PC-9 (cell line): Measurements from ENCODE around the gene AQP2. TPM values are rescaled to one million over a fixed set of nuclear protein-coding genes. Genes with fewer than 3 reads are reported as not detected.

Source experiments
- BruUV-seq: library from RNA; stranded (reverse); fragments of 400-500 nt; replicated peaks from 2 replicates; lab custom pipeline; 2021; lab: Mats Ljungman, UMichigan
- CTCF ChIA-PET: fragments of 300-600 bp; sonication (Branson Sonifier 250); formaldehyde crosslinking; loops from one replicate; lab custom pipeline; 2022; ENCODE audit warnings: antibody characterized with exemption; lab: Charles Lee
- POLR2A ChIA-PET: fragments of 300-600 bp; sonication (Branson Sonifier 250); formaldehyde crosslinking; loops from one replicate; lab custom pipeline; 2022; ENCODE audit warnings: antibody characterized with exemption; ENCODE audit not compliant: unreplicated experiment; lab: Charles Lee
- DNase-seq, 2 experiments: peaks; one replicate each; pipeline versions ENCODE4 v3.0.0 to v3.0.0-alpha.2; 2015 to 2022; ENCODE audit warnings: mixed read lengths in 1 of 2
- H2AFZ ChIP-seq: fragments of 200-600 bp; sonication (generic); 2 replicates; pipeline ENCODE4 v1.8.1; 2017; ENCODE audit warnings: antibody characterized with exemption
- H3F3A ChIP-seq: fragments of 200-600 bp; sonication (generic); 2 replicates; pipeline ENCODE4 v1.8.1; 2017; ENCODE audit warnings: antibody characterized with exemption, mild to moderate bottlenecking, low read depth; ENCODE audit not compliant: insufficient read depth
- H3K27ac ChIP-seq: fragments of 200-600 bp; sonication (generic); 2 replicates; pipeline ENCODE4 v1.6.1; 2016; ENCODE audit warnings: mixed run types
- H3K27me3 ChIP-seq: fragments of 200-600 bp; sonication (generic); 2 replicates; pipeline ENCODE4 v1.6.1; 2016; ENCODE audit warnings: low read depth, mixed run types; ENCODE audit not compliant: insufficient read depth
- H3K36me3 ChIP-seq: fragments of 200-600 bp; sonication (generic); 2 replicates; pipeline ENCODE4 v1.6.1; 2016; ENCODE audit warnings: low read depth, mixed run types
- H3K4me1 ChIP-seq: fragments of 200-600 bp; sonication (generic); replicated peaks from 2 replicates; pipeline ENCODE4 v1.6.1; 2016; ENCODE audit warnings: mixed run types; ENCODE audit not compliant: insufficient read depth
- H3K4me2 ChIP-seq: fragments of 200-600 bp; sonication (generic); 2 replicates; pipeline ENCODE4 v1.6.1; 2017; ENCODE audit warnings: mixed run types
- H3K4me3 ChIP-seq: fragments of 200-600 bp; sonication (generic); 2 replicates; pipeline ENCODE4 v1.6.1; 2016; ENCODE audit warnings: mixed run types
- H3K79me2 ChIP-seq: fragments of 200-600 bp; sonication (generic); 2 replicates; pipeline ENCODE4 v1.6.1; 2017; ENCODE audit warnings: low read depth, mixed run types
- H3K9me2 ChIP-seq: fragments of 200-600 bp; sonication (generic); 2 replicates; pipeline ENCODE4 v1.8.1; 2017; ENCODE audit warnings: mild to moderate bottlenecking; ENCODE audit not compliant: insufficient read depth
- H3K9me3 ChIP-seq: fragments of 200-600 bp; sonication (generic); 2 replicates; pipeline ENCODE4 v1.8.1; 2016; ENCODE audit warnings: low read depth; ENCODE audit not compliant: insufficient read depth
- H4K20me1 ChIP-seq: fragments of 200-600 bp; sonication (generic); 2 replicates; pipeline ENCODE4 v1.8.1; 2017; ENCODE audit not compliant: insufficient read depth
- EZH2 ChIP-seq: fragments of 200-600 bp; sonication (generic); IDR thresholded peaks from 2 replicates; pipeline ENCODE4 v1.8.0; 2017; ENCODE audit warnings: antibody characterized with exemption, low read depth
- intact Hi-C: fragments of 100-400 bp; cut with micrococcal nuclease; formaldehyde crosslinking; loops from one replicate; pipeline ENCODE4 v1.10.0; 2022; ENCODE audit not compliant: unreplicated experiment
- total RNA-seq: library from RNA; stranded (reverse); gene quantifications from 2 replicates; pipeline ENCODE4 v1.2.3, GENCODE V29; 2021
- TF ChIP-seq, protein P1 (sequence below): fragments of 200-600 bp; sonication (generic); conservative IDR thresholded peaks from 2 replicates; pipeline ENCODE4 v1.6.1; 2017; ENCODE audit warnings: mixed run types, antibody characterized with exemption, mild to moderate bottlenecking, moderate library complexity

AQP2 gene
- total RNA-seq, 1 experiment from 2014 or later: not detected

DNA sequence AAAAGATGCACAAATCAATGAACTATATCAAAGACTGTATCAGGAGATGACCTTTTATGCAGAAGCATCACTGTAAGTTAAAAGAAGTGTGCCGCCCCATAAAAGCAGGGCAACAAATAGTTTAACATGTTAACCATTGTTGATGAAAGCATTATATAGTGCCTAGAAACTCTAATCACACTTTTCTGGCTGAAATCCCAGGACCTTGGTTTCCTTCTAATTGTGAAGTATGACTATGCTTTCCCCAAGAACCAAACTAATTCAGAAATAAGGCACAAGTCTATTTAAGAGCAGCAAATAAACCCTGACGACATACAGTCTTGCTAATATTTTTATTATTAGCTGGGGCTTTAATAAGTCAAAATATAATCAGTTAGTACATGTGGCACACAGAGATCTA is 53.1 kb downstream of the AQP2 start:
- no TSS peak for BruUV-seq
- H3K4me1 ChIP-seq: no peaks in the 10 kb centered on the region
- intact Hi-C loops: no loop called here
- H3K36me3 ChIP-seq: peaks cover 34% of the 10 kb centered on the region
- H3K27me3 ChIP-seq: no peaks in the 10 kb centered on the region
- peaks cover 11% of the 10 kb centered on the region; the same call in 1 of the 2 replicates for H3F3A ChIP-seq
- CTCF ChIA-PET: no interaction called here
- POLR2A ChIA-PET: interaction anchor here (0.6 kb wide), 1 partner anchor 1350 kb away, joined by 4 read pairs; no protein-coding TSS in a partner anchor
- no peak for TF ChIP-seq EZH2
- TF ChIP-seq, protein P1, sequence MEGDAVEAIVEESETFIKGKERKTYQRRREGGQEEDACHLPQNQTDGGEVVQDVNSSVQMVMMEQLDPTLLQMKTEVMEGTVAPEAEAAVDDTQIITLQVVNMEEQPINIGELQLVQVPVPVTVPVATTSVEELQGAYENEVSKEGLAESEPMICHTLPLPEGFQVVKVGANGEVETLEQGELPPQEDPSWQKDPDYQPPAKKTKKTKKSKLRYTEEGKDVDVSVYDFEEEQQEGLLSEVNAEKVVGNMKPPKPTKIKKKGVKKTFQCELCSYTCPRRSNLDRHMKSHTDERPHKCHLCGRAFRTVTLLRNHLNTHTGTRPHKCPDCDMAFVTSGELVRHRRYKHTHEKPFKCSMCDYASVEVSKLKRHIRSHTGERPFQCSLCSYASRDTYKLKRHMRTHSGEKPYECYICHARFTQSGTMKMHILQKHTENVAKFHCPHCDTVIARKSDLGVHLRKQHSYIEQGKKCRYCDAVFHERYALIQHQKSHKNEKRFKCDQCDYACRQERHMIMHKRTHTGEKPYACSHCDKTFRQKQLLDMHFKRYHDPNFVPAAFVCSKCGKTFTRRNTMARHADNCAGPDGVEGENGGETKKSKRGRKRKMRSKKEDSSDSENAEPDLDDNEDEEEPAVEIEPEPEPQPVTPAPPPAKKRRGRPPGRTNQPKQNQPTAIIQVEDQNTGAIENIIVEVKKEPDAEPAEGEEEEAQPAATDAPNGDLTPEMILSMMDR: no peak
- H3K9me2 ChIP-seq: no peaks in the 10 kb centered on the region
- no peak overlapping the region for H3K4me3 ChIP-seq
- no peak overlapping the region for H2AFZ ChIP-seq
- H4K20me1 ChIP-seq: no peaks in the 10 kb centered on the region
- no peak overlapping the region for H3K27ac ChIP-seq
- H3K9me3 ChIP-seq: no peaks in the 10 kb centered on the region
- DNase-seq: no peak
- H3K79me2 ChIP-seq: 0 out of 2 replicates have a peak, but pooled peaks cover 4% of the 10 kb centered on the region
- H3K4me2 ChIP-seq: no peak overlapping the region

DNA sequence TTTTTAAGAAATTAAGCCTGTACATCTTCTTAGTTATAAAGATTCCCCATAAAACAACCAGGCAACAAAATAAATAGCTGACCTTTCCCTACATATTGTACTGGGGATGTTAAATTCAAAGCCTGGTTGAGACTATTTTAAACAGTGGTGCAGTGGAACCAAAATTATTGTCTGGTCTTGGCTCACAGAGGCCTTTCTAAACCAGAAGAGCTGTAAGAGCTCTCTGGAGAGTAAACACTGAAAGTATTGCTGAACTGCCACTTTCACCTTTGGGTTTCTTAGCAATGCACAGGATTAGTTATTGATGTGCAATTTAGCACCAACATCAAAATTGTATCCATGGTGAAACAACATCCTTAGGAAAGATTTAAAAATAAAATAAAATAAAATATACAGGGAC is 54.2 kb downstream of the AQP2 start:
- no peaks in the 10 kb centered on the region for H4K20me1 ChIP-seq
- no peaks in the 10 kb centered on the region for H3K9me2 ChIP-seq
- H3K4me3 ChIP-seq: no peak overlapping the region
- no peaks in the 10 kb centered on the region for H3K9me3 ChIP-seq
- no peaks in the 10 kb centered on the region for H3K27me3 ChIP-seq
- TF ChIP-seq, protein P1: no peak
- no peak for TF ChIP-seq EZH2
- 0 out of 2 replicates have a peak, but pooled peaks cover 4% of the 10 kb centered on the region for H3K79me2 ChIP-seq
- no peak overlapping the region for H3K4me2 ChIP-seq
- CTCF ChIA-PET: no interaction called here
- POLR2A ChIA-PET: no interaction called here
- no TSS peak for BruUV-seq
- no peak overlapping the region for H3K27ac ChIP-seq
- H3K4me1 ChIP-seq: no peaks in the 10 kb centered on the region
- peaks cover 27% of the 10 kb centered on the region for H3K36me3 ChIP-seq
- no peak for DNase-seq
- intact Hi-C loops: no loop called here
- peaks cover 11% of the 10 kb centered on the region; the same call in 1 of the 2 replicates for H3F3A ChIP-seq
- H2AFZ ChIP-seq: no peak overlapping the region

DNA sequence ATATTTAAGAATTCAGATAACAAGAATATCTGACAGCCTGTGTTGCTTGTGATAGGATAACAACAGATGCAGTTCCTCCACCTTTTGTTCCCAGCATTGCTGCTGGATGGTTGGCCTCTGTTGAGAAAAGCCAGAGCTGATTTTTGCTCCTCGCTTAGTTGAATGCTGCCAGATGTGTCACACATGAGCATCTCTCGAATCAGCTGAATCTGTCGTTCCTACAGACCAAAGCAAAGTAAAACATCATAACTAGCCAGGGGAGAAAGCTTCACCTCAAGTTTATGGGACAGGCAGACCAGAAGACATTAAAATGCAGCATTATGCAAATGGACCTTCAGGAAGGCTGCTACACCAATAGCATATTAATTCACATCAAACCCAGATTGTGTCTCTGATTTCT is 54.6 kb downstream of the AQP2 start:
- Histone ChIP-seq H3K79me2 (0 out of 2 replicates have a peak, but pooled peaks cover 4% of the 10 kb centered on the region), H3K27me3 (no peaks in the 10 kb centered on the region), H3K9me2 (no peaks in the 10 kb centered on the region), H3K27ac (no peak overlapping the region), H3K4me2 (no peak overlapping the region), H4K20me1 (no peaks in the 10 kb centered on the region), H3K36me3 (peaks cover 27% of the 10 kb centered on the region), H3K4me1 (no peaks in the 10 kb centered on the region), H3K9me3 (no peaks in the 10 kb centered on the region), H2AFZ (no peak overlapping the region), H3F3A (peaks cover 11% of the 10 kb centered on the region; the same call in 1 of the 2 replicates), H3K4me3 (no peak overlapping the region)
- ChIA-PET CTCF (interaction anchor here (0.7 kb wide), 1 partner anchor 116 kb away, joined by 3 read pairs; no protein-coding TSS in a partner anchor), POLR2A (no interaction called here)
- no peak for TF ChIP-seq EZH2
- TF ChIP-seq, protein P1: no peak
- no peak for DNase-seq
- no TSS peak for BruUV-seq
- intact Hi-C loops: no loop called here
